GM19438 (cell line): ENCODE measurements around the gene PTDSS2.
"Not testable (repeated sequence)": the region's sequence is repeated elsewhere in the genome, so short reads cannot be mapped to it uniquely, and the experiment has no call there.

ENCODE experiments used
- ATAC-seq: cut with Tn5 transposase; IDR thresholded peaks from one replicate; pipeline ENCODE4 v1.9.1; 2021; ENCODE audit warnings: low read depth; ENCODE audit not compliant: unreplicated experiment

Gene PTDSS2

GRCh38 chr11:502288-503178 lies 52.5 kb downstream of the PTDSS2 start:
- no peak for ATAC-seq

- no peak for ATAC-seq
Observed at GRCh38 chr11:503179-503981, 53.3 kb downstream of the PTDSS2 start.

GRCh38 chr11:504053-504993 lies 54.2 kb downstream of the PTDSS2 start:
- ATAC-seq: no peak

GRCh38 chr11:504994-505344 lies 54.9 kb downstream of the PTDSS2 start:
- no peak for ATAC-seq

- peak; percentile 56 for ATAC-seq
Observed at GRCh38 chr11:506238-506994, 56.3 kb downstream of the PTDSS2 start.

GRCh38 chr11:506995-507726 lies 57.1 kb downstream of the PTDSS2 start, which contains the start of gene RNH1:
RNH1 (minus strand) TSS chr11:507242; CDS start chr11:502162, 5,080 bp downstream.
- peak; percentile 44 for ATAC-seq

GRCh38 chr11:507727-508515 lies 57.8 kb downstream of the PTDSS2 start:
- ATAC-seq: no peak

GRCh38 chr11:508956-509355 lies 58.9 kb downstream of the PTDSS2 start:
- no peak for ATAC-seq

GRCh38 chr11:512761-513595 lies 62.9 kb downstream of the PTDSS2 start:
- no peak for ATAC-seq

- no peak for ATAC-seq
Observed at GRCh38 chr11:514606-515005, 64.5 kb downstream of the PTDSS2 start.

GRCh38 chr11:515131-515530 lies 65.1 kb downstream of the PTDSS2 start:
- no peak for ATAC-seq

GRCh38 chr11:516400-516799 lies 66.3 kb downstream of the PTDSS2 start:
- no peak for ATAC-seq

GRCh38 chr11:516918-517685 lies 67.0 kb downstream of the PTDSS2 start:
- not testable (repeated sequence) for ATAC-seq

GRCh38 chr11:518463-519202 lies 68.6 kb downstream of the PTDSS2 start:
- peak; percentile 87 for ATAC-seq

GRCh38 chr11:520428-521176 lies 70.5 kb downstream of the PTDSS2 start:
- no peak for ATAC-seq
